H1 (cell line): ENCODE results near the gene MTMR10.

ENCODE experiments used
- ASH2L ChIP-seq: fragments of 200-600, 300-600 bp; sonication (generic); IDR thresholded peaks from one replicate; pipeline ENCODE4 v1.7.1; 2017; ENCODE audit warnings: low read length
- FOSL1 ChIP-seq: IDR thresholded peaks from 2 replicates; pipeline ENCODE4 v1.6.1; 2011; ENCODE audit warnings: mild to moderate bottlenecking, low read depth, low read length, moderate library complexity; ENCODE audit not compliant: insufficient read depth
- MAFK ChIP-seq: IDR thresholded peaks from 2 replicates; pipeline ENCODE4 v1.6.1; 2012; ENCODE audit warnings: low read depth, mild to moderate bottlenecking, improper control_type of control experiment, low read length
- POLR2A ChIP-seq, 2 experiments: IDR thresholded peaks; 1 replicate in 1 of 2; 2 replicates in 1 of 2; pipeline ENCODE4 v1.6.1; 2011; ENCODE audit warnings: low read depth in 2 of 2, low read length in 2 of 2, mild to moderate bottlenecking in 2 of 2; ENCODE audit errors: control extremely low read depth in 1 of 2
- POLR2AphosphoS5 ChIP-seq: IDR thresholded peaks from 2 replicates; pipeline ENCODE4 v1.6.1; 2011; ENCODE audit warnings: low read depth, low read length
- TF ChIP-seq, protein P1 (sequence below), 3 experiments: IDR thresholded peaks; 1 replicate in 2 of 3; 2 replicates in 1 of 3; pipeline versions ENCODE4 v1.5.1 to v1.6.1; 2011; ENCODE audit warnings: low read length in 3 of 3, mild to moderate bottlenecking in 3 of 3, inconsistent platforms in 2 of 3, low read depth in 1 of 3, moderate library complexity in 1 of 3; ENCODE audit not compliant: insufficient read depth in 1 of 3; ENCODE audit errors: control extremely low read depth in 1 of 3

DNA sequence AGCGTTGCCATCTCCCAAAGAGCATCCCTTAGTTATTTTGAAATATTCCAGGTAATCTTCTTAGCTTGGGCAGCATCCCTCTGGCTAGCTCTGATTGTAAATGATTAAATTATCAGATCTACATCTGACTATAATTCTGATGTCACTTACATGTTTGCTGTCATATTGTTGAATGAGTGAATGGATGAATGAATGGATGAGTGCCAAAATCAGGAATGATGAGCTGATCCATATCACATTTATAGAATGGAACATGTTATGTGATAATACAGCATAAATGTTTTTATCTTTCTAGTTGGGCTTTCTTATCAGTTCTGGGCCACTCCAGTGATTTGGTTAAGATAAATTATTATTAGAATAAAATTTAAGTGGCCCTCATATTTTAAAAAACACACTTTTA lies 73.8 kb downstream of the MTMR10 start:
- no peak for TF ChIP-seq POLR2A (IDR thresholded peaks at IDR 0.05; ENCODE audit: control extremely low read depth in 1 of 2, low read depth in 2 of 2, low read length in 2 of 2)
- TF ChIP-seq, protein P1, sequence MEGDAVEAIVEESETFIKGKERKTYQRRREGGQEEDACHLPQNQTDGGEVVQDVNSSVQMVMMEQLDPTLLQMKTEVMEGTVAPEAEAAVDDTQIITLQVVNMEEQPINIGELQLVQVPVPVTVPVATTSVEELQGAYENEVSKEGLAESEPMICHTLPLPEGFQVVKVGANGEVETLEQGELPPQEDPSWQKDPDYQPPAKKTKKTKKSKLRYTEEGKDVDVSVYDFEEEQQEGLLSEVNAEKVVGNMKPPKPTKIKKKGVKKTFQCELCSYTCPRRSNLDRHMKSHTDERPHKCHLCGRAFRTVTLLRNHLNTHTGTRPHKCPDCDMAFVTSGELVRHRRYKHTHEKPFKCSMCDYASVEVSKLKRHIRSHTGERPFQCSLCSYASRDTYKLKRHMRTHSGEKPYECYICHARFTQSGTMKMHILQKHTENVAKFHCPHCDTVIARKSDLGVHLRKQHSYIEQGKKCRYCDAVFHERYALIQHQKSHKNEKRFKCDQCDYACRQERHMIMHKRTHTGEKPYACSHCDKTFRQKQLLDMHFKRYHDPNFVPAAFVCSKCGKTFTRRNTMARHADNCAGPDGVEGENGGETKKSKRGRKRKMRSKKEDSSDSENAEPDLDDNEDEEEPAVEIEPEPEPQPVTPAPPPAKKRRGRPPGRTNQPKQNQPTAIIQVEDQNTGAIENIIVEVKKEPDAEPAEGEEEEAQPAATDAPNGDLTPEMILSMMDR (IDR thresholded peaks at IDR 0.05; ENCODE audit: control extremely low read depth in 1 of 3, insufficient read depth in 1 of 3, low read depth in 1 of 3, low read length in 3 of 3) = no peak
- TF ChIP-seq MAFK = no peak
- no peak for TF ChIP-seq ASH2L
- TF ChIP-seq POLR2AphosphoS5 = no peak
- no peak for TF ChIP-seq FOSL1
